ENCODE measurements around the gene PNCK.

GRCh38 chrX:153627675-153628111, 45.9 kb downstream of the PNCK start:
- TF ChIP-seq CTCF (IDR thresholded peaks at IDR 0.05; ENCODE audit: insufficient read depth, low read depth, low read length) (no peak), EZH2 (IDR thresholded peaks at IDR 0.05; ENCODE audit: insufficient read depth, low read length) (no peak)
